Suppressor macrophage (primary cell): Measurements from ENCODE around the gene RAB17.
A peak's percentile ranks its signal among the peaks of the same experiment; 100 is the strongest.
"Not testable (repeated sequence)": the region's sequence is repeated elsewhere in the genome, so short reads cannot be mapped to it uniquely, and the experiment has no call there.

Source experiments
- DNase-seq, 4 experiments: peaks; one replicate each; pipeline ENCODE4 v3.0.0-alpha.2; 2020 to 2022

The RAB17 gene

GRCh38 chr2:237598468-237599208 is 8.1 kb upstream of the RAB17 start:
- no peak for DNase-seq

- peak in 1 of 4 experiments; percentile 13 for DNase-seq
Observed at GRCh38 chr2:237597196-237598145, 6.9 kb upstream of the RAB17 start.

GRCh38 chr2:237596520-237597195 is 6.1 kb upstream of the RAB17 start:
- DNase-seq, result peak in 3 of 4 experiments; percentile 25 to 59 (median 44)

GRCh38 chr2:237595829-237596519 is 5.4 kb upstream of the RAB17 start:
- DNase-seq, result not testable (repeated sequence)

- no peak for DNase-seq
Observed at GRCh38 chr2:237594514-237594871, 4.0 kb upstream of the RAB17 start.

- no peak for DNase-seq
Observed at GRCh38 chr2:237593596-237594320, 3.2 kb upstream of the RAB17 start.

- DNase-seq, result no peak
Observed at GRCh38 chr2:237593036-237593435, 2.5 kb upstream of the RAB17 start.

- DNase-seq, result no peak
Observed at GRCh38 chr2:237592425-237592980, 2.0 kb upstream of the RAB17 start.

- DNase-seq, result peak; percentile 92 to 96 (median 94)
Observed at GRCh38 chr2:237591141-237591881, 777 bp upstream of the RAB17 start.

- no peak for DNase-seq
Observed at GRCh38 chr2:237588044-237588696, 2.4 kb downstream of the RAB17 start.

- DNase-seq, result no peak
Observed at GRCh38 chr2:237585590-237586221, 4.8 kb downstream of the RAB17 start.

GRCh38 chr2:237583385-237584295 is 6.9 kb downstream of the RAB17 start:
- DNase-seq, result no peak

- DNase-seq, result peak; percentile 44 to 64 (median 60)
Observed at GRCh38 chr2:237581751-237582746, 8.5 kb downstream of the RAB17 start.

GRCh38 chr2:237581326-237581725 is 9.2 kb downstream of the RAB17 start:
- DNase-seq, result no peak

GRCh38 chr2:237577956-237578870 is 12.3 kb downstream of the RAB17 start:
- no peak for DNase-seq

- DNase-seq, result no peak
Observed at GRCh38 chr2:237577458-237577857, 13.1 kb downstream of the RAB17 start.
